AG04450 (cell line): Measurements from ENCODE around the gene TMC1. TPM values are rescaled to one million over a fixed set of nuclear protein-coding genes. Genes with fewer than 3 reads are reported as not detected.
A peak's percentile ranks its signal among the peaks of the same experiment; 100 is the strongest.
"Not testable (repeated sequence)": the region's sequence is repeated elsewhere in the genome, so short reads cannot be mapped to it uniquely, and the experiment has no call there.

Experiments
- CTCF ChIA-PET: fragments of 300-600, 350-600 bp; formaldehyde crosslinking; extraction: SDS; loops from one replicate; lab custom pipeline; 2022; ENCODE audit warnings: antibody characterized with exemption, inconsistent platforms; lab: Charles Lee
- POLR2A ChIA-PET: fragments of 350-600 bp; formaldehyde crosslinking; extraction: SDS; loops from one replicate; lab custom pipeline; 2021; ENCODE audit warnings: antibody characterized with exemption, inconsistent platforms; lab: Yijun Ruan, JAX
- DNase-seq: peaks from one replicate; pipeline ENCODE4 v3.0.0-alpha.2; 2011; ENCODE audit warnings: low read depth, low spot score
- H3K27ac ChIP-seq: one replicate; pipeline ENCODE4 v1.5.1; 2012; ENCODE audit warnings: low read depth, low read length, control low read depth
- H3K27me3 ChIP-seq: one replicate; pipeline ENCODE4 v1.6.0; 2012; ENCODE audit warnings: low read length; ENCODE audit not compliant: control insufficient read depth, insufficient read depth
- H3K4me3 ChIP-seq: 2 replicates; pipeline ENCODE4 v1.5.1; 2011; ENCODE audit warnings: mild to moderate bottlenecking, low read depth, low read length, control low read depth
- H3K9me3 ChIP-seq: 2 replicates; pipeline ENCODE4 v1.5.1; 2012; ENCODE audit warnings: low read length; ENCODE audit not compliant: control insufficient read depth, insufficient read depth
- CTCF ChIP-seq: IDR thresholded peaks from 2 replicates; pipeline ENCODE4 v1.5.1; 2011; ENCODE audit warnings: low read depth, low read length, control low read depth, inconsistent platforms
- polyA plus RNA-seq: library from polyadenylated mRNA; depleted of rRNA; stranded (reverse); fragments of >200 nt; gene quantifications from 2 replicates; pipeline ENCODE4 v1.2.3, GENCODE V29; 2011

TMC1 gene
- polyA plus RNA-seq, 1 experiment: not detected

DNA sequence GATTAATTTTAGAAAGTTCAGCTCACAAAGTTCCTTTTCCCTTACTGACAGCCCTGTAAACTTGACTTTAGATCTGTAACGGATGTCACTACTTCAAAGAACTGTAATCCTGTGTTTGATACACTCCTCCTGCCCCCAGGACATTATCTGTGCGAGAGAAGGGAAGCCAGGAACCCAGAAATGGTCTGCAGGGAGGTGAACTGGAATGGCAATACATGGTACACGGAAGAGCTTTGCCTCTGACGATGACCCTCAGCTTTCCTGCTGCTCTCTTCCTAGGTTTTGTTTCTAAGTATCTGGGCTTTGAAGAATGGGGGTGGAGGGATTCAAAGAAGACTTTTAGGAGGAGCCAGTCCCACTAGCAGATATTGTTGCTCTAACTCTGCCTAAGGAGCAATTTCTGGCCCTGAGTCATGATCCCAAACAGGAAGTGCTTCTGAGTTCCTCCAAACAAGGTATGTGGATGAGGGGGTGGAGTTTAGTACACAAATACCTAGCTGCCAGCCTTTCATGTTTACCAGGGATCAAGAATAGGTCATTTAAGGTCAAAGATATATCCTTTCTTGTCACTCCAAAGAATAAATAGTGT, 43.4 kb upstream of the TMC1 start:
- TF ChIP-seq CTCF: no peak
- no peak for DNase-seq
- Histone ChIP-seq H3K9me3 (no peaks in the 10 kb centered on the region), H3K27me3 (no peaks in the 10 kb centered on the region), H3K4me3 (no peak overlapping the region), H3K27ac (peak overlapping the region; percentile 49)
- ChIA-PET CTCF (interaction anchor here (1.1 kb wide), 1 partner anchor 379 kb away, joined by 3 read pairs; no protein-coding TSS in a partner anchor), POLR2A (interaction anchor here (1.1 to 1.3 kb wide), 3 partner anchors 76 to 108 kb away, joined by 3 to 5 read pairs (median 4); no protein-coding TSS in a partner anchor)

GRCh38 chr9:72478966-72479365, 42.4 kb upstream of the TMC1 start:
- no peaks in the 10 kb centered on the region for H3K27me3 ChIP-seq
- H3K9me3 ChIP-seq: no peaks in the 10 kb centered on the region
- no peak overlapping the region for H3K27ac ChIP-seq
- H3K4me3 ChIP-seq: no peak overlapping the region
- DNase-seq: no peak
- no peak for TF ChIP-seq CTCF
- ChIA-PET POLR2A (no interaction called here), CTCF (no interaction called here)

- H3K9me3 ChIP-seq, H3K27me3 ChIP-seq, H3K4me3 ChIP-seq, CTCF ChIA-PET, DNase-seq, H3K27ac ChIP-seq: not testable (repeated sequence)
- POLR2A ChIA-PET: interaction anchor here (1.2 kb wide), 1 partner anchor 115 kb away, joined by 5 read pairs; the partner anchor contains the start of gene ZFAND5
Observed at GRCh38 chr9:72480261-72480660, 41.1 kb upstream of the TMC1 start.

GRCh38 chr9:72480921-72481320, 40.5 kb upstream of the TMC1 start:
- TF ChIP-seq CTCF: no peak
- POLR2A ChIA-PET: interaction anchor here (1.2 kb wide), 1 partner anchor 116 kb away, joined by 5 read pairs; the partner anchor contains the start of gene ZFAND5
- Histone ChIP-seq H3K4me3 (no peak overlapping the region), H3K27ac (no peak overlapping the region), H3K9me3 (no peaks in the 10 kb centered on the region), H3K27me3 (no peaks in the 10 kb centered on the region)
- CTCF ChIA-PET: interaction anchor here (1.1 kb wide), 1 partner anchor 43 kb away, joined by 3 read pairs; no protein-coding TSS in a partner anchor
- no peak for DNase-seq

DNA sequence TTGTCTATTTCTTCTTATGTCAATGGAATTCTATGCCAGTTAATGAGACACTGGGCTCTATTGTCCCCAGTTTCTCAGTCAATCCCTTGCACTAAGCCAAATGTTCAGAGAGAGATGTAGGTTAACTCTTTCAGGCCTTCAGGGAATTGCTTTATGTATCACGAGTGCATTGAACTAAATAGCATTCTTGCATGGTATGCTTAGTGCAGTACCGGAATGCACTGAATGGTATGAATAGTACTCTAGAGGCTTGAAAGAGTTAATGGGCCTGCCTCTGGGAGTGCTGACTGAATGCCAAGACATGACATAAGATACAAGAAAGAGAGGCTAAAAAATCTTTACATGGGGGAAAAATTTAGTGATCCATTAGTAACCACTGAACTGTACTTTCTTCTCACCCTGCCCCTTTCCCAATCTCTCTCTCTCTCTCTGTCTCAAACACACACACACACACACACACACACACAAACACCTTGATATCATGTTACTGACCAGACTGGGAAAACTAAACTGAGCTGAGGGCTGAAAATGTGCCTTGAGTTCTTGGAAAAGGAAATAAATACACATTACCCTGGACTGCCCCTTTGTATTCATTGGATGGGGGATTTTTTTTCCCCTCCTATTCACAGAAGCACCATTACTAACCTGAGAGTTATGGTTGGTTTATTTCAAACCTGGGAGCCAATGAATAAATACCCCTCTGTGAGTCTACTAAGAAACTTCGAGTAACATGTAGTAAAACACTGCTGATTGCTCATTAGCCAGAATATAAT, 35.4 kb upstream of the TMC1 start:
- no peak overlapping the region for H3K27ac ChIP-seq
- CTCF ChIA-PET: interaction anchor here (0.6 kb wide), 1 partner anchor 62 kb away, joined by 3 read pairs; no protein-coding TSS in a partner anchor

More for the DNA sequence above, 35.4 kb upstream of the TMC1 start:
- no peaks in the 10 kb centered on the region for H3K27me3 ChIP-seq
- POLR2A ChIA-PET: interaction anchor here (0.6 to 0.9 kb wide), 3 partner anchors 100 to 121 kb away, joined by 3 to 5 read pairs (median 3); partner anchors contain the start of gene ZFAND5
- no peak for DNase-seq
- H3K9me3 ChIP-seq: no peaks in the 10 kb centered on the region
- no peak overlapping the region for H3K4me3 ChIP-seq
- no peak for TF ChIP-seq CTCF
